Measurements from ENCODE around the gene TBXAS1. TPM values are rescaled to one million over a fixed set of nuclear protein-coding genes. Genes with fewer than 3 reads are reported as not detected.

TBXAS1 gene
- total and polyA plus RNA-seq, 2 of the 8 experiments (the other 6 are each of a cell fraction or from before 2014, with no cell fraction given) = 0.86 to 2.1 TPM

DNA sequence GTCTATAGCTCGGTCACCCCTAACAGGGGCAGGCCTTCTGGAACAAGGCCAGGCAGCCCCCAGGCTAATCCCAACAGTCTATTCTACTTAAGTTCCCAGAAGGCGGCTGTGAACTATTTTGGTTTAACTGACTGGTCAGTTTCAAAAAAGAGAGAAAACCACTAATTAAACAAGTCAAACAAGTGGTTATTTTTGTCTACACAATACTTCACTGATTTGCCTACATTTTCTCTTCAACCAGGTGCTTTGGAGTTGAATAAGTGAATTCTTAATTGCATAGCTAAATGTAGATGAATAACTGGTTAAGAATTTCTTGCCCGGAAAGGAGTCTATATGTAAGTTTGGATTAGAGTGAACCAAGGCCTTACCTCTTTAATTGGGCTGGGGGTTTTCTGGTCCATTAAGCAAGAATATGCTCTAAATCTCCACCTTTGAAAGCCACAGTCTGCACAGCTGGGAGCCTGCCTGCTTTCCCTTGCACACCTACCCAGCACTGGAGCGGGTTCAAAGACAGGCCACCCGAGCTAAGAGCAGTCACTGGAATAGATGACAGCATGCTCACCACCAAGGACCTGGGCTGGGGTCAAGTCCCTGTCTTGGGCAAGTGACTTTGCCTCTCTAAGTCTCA, 70.4 kb downstream of the TBXAS1 start:
- Histone ChIP-seq H2BK120ac (replicated peaks; ENCODE audit: low read depth, low read length) (no peak overlapping the region), H3K36me3 (ENCODE audit: control insufficient read depth in 2 of 4, insufficient read depth in 4 of 4, low read length in 3 of 4) (no peaks in the 10 kb centered on the region), H2BK20ac (ENCODE audit: low read length) (no peak overlapping the region), H3K9ac (replicated peaks in 1 of 4; ENCODE audit: extremely low read depth in 1 of 4, low read depth in 3 of 4, low read length in 3 of 4) (no peak overlapping the region), H2BK12ac (ENCODE audit: low read depth, low read length) (no peak overlapping the region), H3K14ac (ENCODE audit: insufficient read length) (no peak overlapping the region), H3K23me2 (ENCODE audit: low read depth, low read length) (0 out of 2 replicates have a peak, but pooled peaks cover 1% of the 10 kb centered on the region), H3K18ac (ENCODE audit: extremely low read depth, low read length) (no peak overlapping the region), H3K4me2 (ENCODE audit: insufficient read depth in 1 of 2, low read depth in 2 of 2, low read length in 2 of 2) (no peak overlapping the region), H4K91ac (replicated peaks; ENCODE audit: insufficient read length, low read length) (no peak overlapping the region), H3K4me1 (replicated peaks in 1 of 4; ENCODE audit: control insufficient read depth in 3 of 4, insufficient read depth in 4 of 4, low read length in 3 of 4) (no peaks in the 10 kb centered on the region), H3K56ac (replicated peaks; ENCODE audit: insufficient read length, low read depth, low read length) (no peak overlapping the region), H3K9me3 (ENCODE audit: insufficient read depth in 2 of 2, low read depth in 1 of 2, low read length in 1 of 2) (no peaks in the 10 kb centered on the region), H3K4ac (replicated peaks; ENCODE audit: insufficient read length, low read depth, low read length) (no peak overlapping the region), H4K20me1 (replicated peaks in 1 of 2; ENCODE audit: control insufficient read depth in 1 of 2, insufficient read depth in 2 of 2, low read length in 2 of 2) (no peaks in the 10 kb centered on the region), H4K8ac (ENCODE audit: extremely low read depth, insufficient read depth, low read length) (no peak overlapping the region), H3K4me3 (ENCODE audit: extremely low read depth in 1 of 4, insufficient read depth in 2 of 4, low read depth in 3 of 4, low read length in 4 of 4) (no peak overlapping the region), H2AFZ (ENCODE audit: low read length) (no peak overlapping the region), H3K23ac (ENCODE audit: insufficient read length) (no peak overlapping the region), H3K27ac (ENCODE audit: low read depth, low read length) (no peak overlapping the region), H2BK5ac (ENCODE audit: low read depth, low read length) (no peak overlapping the region), H2BK15ac (ENCODE audit: low read length) (no peak overlapping the region), H3K27me3 (replicated peaks in 1 of 4; ENCODE audit: control insufficient read depth in 3 of 4, extremely low read depth in 1 of 4, insufficient read depth in 3 of 4, low read length in 3 of 4) (no peaks in the 10 kb centered on the region), H4K5ac (ENCODE audit: insufficient read length, low read depth, low read length) (no peak overlapping the region), H3K79me1 (ENCODE audit: low read depth, low read length) (no peaks in the 10 kb centered on the region), H2AK5ac (ENCODE audit: low read depth, low read length) (no peak overlapping the region), H3K79me2 (ENCODE audit: control insufficient read depth in 1 of 2, insufficient read depth in 2 of 2, low read length in 2 of 2) (no peaks in the 10 kb centered on the region)
- DNase-seq (ENCODE audit: low read depth in 1 of 2, low spot score in 2 of 2) (no peak), FAIRE-seq (no peak)
- ChIA-PET POLR2A (ENCODE audit: partially characterized antibody) (interaction anchor here (0.5 kb wide), 1 partner anchor 64 kb away, joined by 3 read pairs; no protein-coding TSS in a partner anchor), CTCF (ENCODE audit: partially characterized antibody) (interaction anchor here (3.2 kb wide), 1 partner anchor 12 kb away, joined by 12 read pairs; no protein-coding TSS in a partner anchor)
- 87% methylated on average over 5 of the region's 5 CpGs; no CpG with 5 or more reads in 1 of the 2 experiments for WGBS, 2 experiments (ENCODE audit: extremely low coverage in 1 of 2, insufficient coverage in 1 of 2, insufficient read length in 1 of 2, insufficient replicate concordance in 2 of 2, low coverage in 1 of 2, low lambda C conversion rate in 2 of 2, missing lambda C conversion rate in 1 of 2)
- no peak for TF ChIP-seq POLR2A (IDR thresholded peaks at IDR 0.05; ENCODE audit: control extremely low read depth in 1 of 2, low read depth in 2 of 2, low read length in 2 of 2)
- TF ChIP-seq SP4 (IDR thresholded peaks at IDR 0.05; ENCODE audit: low read length) = no peak
- no peak for TF ChIP-seq SIX5 (IDR thresholded peaks at IDR 0.05; ENCODE audit: low read depth, low read length)
- no peak for TF ChIP-seq RBBP5 (IDR thresholded peaks at IDR 0.05; ENCODE audit: borderline replicate concordance, low read depth, low read length)
- TF ChIP-seq NANOG (IDR thresholded peaks at IDR 0.05; ENCODE audit: insufficient read depth, low read depth, low read length, poor library complexity, severe bottlenecking) = no peak
- no peak for TF ChIP-seq TBP (IDR thresholded peaks at IDR 0.05; ENCODE audit: low read depth, low read length)
- no peak for TF ChIP-seq EZH2 (IDR thresholded peaks at IDR 0.05; ENCODE audit: low read depth, low read length, severe bottlenecking)
- TF ChIP-seq YY1 (IDR thresholded peaks at IDR 0.05; ENCODE audit: low read depth, low read length) = no peak
- no peak for TF ChIP-seq TAF7 (optimal IDR thresholded peaks at IDR 0.05; ENCODE audit: borderline replicate concordance, low read depth, low read length)
- no peak for TF ChIP-seq BCL11A (IDR thresholded peaks at IDR 0.05; ENCODE audit: low read depth in 2 of 2, low read length in 2 of 2)
- no peak for TF ChIP-seq CBX8 (IDR thresholded peaks at IDR 0.05; ENCODE audit: borderline replicate concordance, low read depth, low read length)
- no peak for TF ChIP-seq EP300 (IDR thresholded peaks at IDR 0.05; ENCODE audit: borderline replicate concordance in 1 of 2, low read depth in 2 of 2, low read length in 2 of 2)
- TF ChIP-seq SP1 (IDR thresholded peaks at IDR 0.05; ENCODE audit: low read depth, low read length) = no peak
- TF ChIP-seq ZNF274 (IDR thresholded peaks at IDR 0.05; ENCODE audit: borderline replicate concordance, extremely low read depth, low read length) = no peak

All from H1 (cell line).